HFFc6 (cell line): ENCODE data around the gene ZNF804B. TPM values are rescaled to one million over a fixed set of nuclear protein-coding genes. Genes with fewer than 3 reads are reported as not detected.

Experiments used
- DNase-seq: peaks from one replicate; pipeline ENCODE4 v3.0.0-alpha.2; 2018
- H3K27ac Mint-ChIP-seq: 2 replicates; pipeline ENCODE4 v1.8.0; 2020; ENCODE audit warnings: mild to moderate bottlenecking, mixed read lengths
- H3K27me3 Mint-ChIP-seq: 2 replicates; pipeline ENCODE4 v1.8.0; 2021; ENCODE audit warnings: mild to moderate bottlenecking, moderate library complexity, mixed read lengths; ENCODE audit not compliant: insufficient read depth
- H3K36me3 Mint-ChIP-seq: 2 replicates; pipeline ENCODE4 v1.8.0; 2021; ENCODE audit warnings: low read depth, mixed read lengths
- H3K4me1 Mint-ChIP-seq: 2 replicates; pipeline ENCODE4 v1.8.0; 2020; ENCODE audit warnings: low read depth, mixed read lengths
- H3K4me3 Mint-ChIP-seq: 2 replicates; pipeline ENCODE4 v1.8.0; 2020; ENCODE audit warnings: mild to moderate bottlenecking, moderate library complexity, mixed read lengths
- H3K9me3 Mint-ChIP-seq: 2 replicates; pipeline ENCODE4 v1.8.0; 2020; ENCODE audit warnings: mild to moderate bottlenecking, mixed read lengths
- CTCF ChIP-seq: fragments of 200-600 bp; sonication (generic); IDR thresholded peaks from 2 replicates; pipeline ENCODE4 v1.5.0; 2021; ENCODE audit warnings: antibody characterized with exemption, mild to moderate bottlenecking
- total RNA-seq, 6 experiments: library from RNA; stranded (reverse); fragmentation: NEBNext Ultra II Directional; extraction: Animal tissue kit (Norgen Biotek cat#: 25700); gene quantifications; 2 replicates in 1 of 6; 3 replicates in 5 of 6; pipeline ENCODE4 v1.2.3, GENCODE V29; 2021

Gene ZNF804B
- total RNA-seq, 6 experiments from 2014 or later: not detected

GRCh38 chr7:88928276-88928675 lies 168.8 kb downstream of the ZNF804B start:
- no peak for TF ChIP-seq CTCF
- Mint-ChIP-seq H3K4me3 (no peak overlapping the region), H3K4me1 (no peaks in the 10 kb centered on the region), H3K27me3 (no peaks in the 10 kb centered on the region), H3K36me3 (no peaks in the 10 kb centered on the region; the same call in 1 of the 2 replicates), H3K9me3 (peaks cover 38% of the 10 kb centered on the region), H3K27ac (no peak overlapping the region)
- DNase-seq: no peak

GRCh38 chr7:88929719-88930118 lies 170.2 kb downstream of the ZNF804B start:
- Mint-ChIP-seq H3K4me1 (no peaks in the 10 kb centered on the region), H3K27ac (no peak overlapping the region), H3K9me3 (peaks cover 50% of the 10 kb centered on the region)

GRCh38 chr7:88933285-88933684 lies 173.8 kb downstream of the ZNF804B start:
- H3K36me3 Mint-ChIP-seq: no peaks in the 10 kb centered on the region
- H3K9me3 Mint-ChIP-seq: peaks cover 40% of the 10 kb centered on the region
- no peak for DNase-seq
- no peaks in the 10 kb centered on the region for H3K27me3 Mint-ChIP-seq
- no peak overlapping the region for H3K4me3 Mint-ChIP-seq
- H3K27ac Mint-ChIP-seq: no peak overlapping the region
- no peak for TF ChIP-seq CTCF
- H3K4me1 Mint-ChIP-seq: no peaks in the 10 kb centered on the region

More at GRCh38 chr7:88929719-88930118, 170.2 kb downstream of the ZNF804B start:
- H3K36me3 Mint-ChIP-seq: no peaks in the 10 kb centered on the region; the same call in 1 of the 2 replicates
- H3K27me3 Mint-ChIP-seq: no peaks in the 10 kb centered on the region
- no peak overlapping the region for H3K4me3 Mint-ChIP-seq
- DNase-seq: no peak
- TF ChIP-seq CTCF: no peak

GRCh38 chr7:88942815-88943501 lies 183.5 kb downstream of the ZNF804B start:
- no peaks in the 10 kb centered on the region for H3K36me3 Mint-ChIP-seq
- H3K27me3 Mint-ChIP-seq: no peaks in the 10 kb centered on the region; the same call in 1 of the 2 replicates
- H3K27ac Mint-ChIP-seq: no peak overlapping the region
- H3K4me1 Mint-ChIP-seq: no peaks in the 10 kb centered on the region
- DNase-seq: no peak
- peaks cover 25% of the 10 kb centered on the region for H3K9me3 Mint-ChIP-seq
- no peak for TF ChIP-seq CTCF
- no peak overlapping the region for H3K4me3 Mint-ChIP-seq

GRCh38 chr7:88951826-88952225 lies 192.3 kb downstream of the ZNF804B start:
- H3K27ac Mint-ChIP-seq: no peak overlapping the region
- TF ChIP-seq CTCF: no peak
- peaks cover 36% of the 10 kb centered on the region for H3K9me3 Mint-ChIP-seq
- no peaks in the 10 kb centered on the region for H3K4me1 Mint-ChIP-seq
- no peak for DNase-seq
- no peaks in the 10 kb centered on the region for H3K27me3 Mint-ChIP-seq
- H3K4me3 Mint-ChIP-seq: no peak overlapping the region
- no peaks in the 10 kb centered on the region for H3K36me3 Mint-ChIP-seq
